Muscle of back (tissue), 11 donors: ENCODE measurements around the gene UPK3BL1. TPM values are rescaled to one million over a fixed set of nuclear protein-coding genes. Genes with fewer than 3 reads are reported as not detected.
A peak's percentile ranks its signal among the peaks of the same experiment; 100 is the strongest.
"Not testable (repeated sequence)": the region's sequence is repeated elsewhere in the genome, so short reads cannot be mapped to it uniquely, and the experiment has no call there.

Experiments used
- DNase-seq, 3 donors: peaks; one replicate each; pipeline versions ENCODE4 v3.0.0 to v3.0.0-alpha.2; 2013
- polyA plus RNA-seq, 10 donors: library from polyadenylated mRNA; unstranded; fragments of 120-200 nt; gene quantifications; one replicate each; pipeline ENCODE4 v1.2.1, GENCODE V29; 2013; ENCODE audit not compliant: insufficient read length in 10 of 10

The UPK3BL1 gene
- polyA plus RNA-seq, 10 donors = 3.7 to 50.4 (median 10.9) TPM

DNA sequence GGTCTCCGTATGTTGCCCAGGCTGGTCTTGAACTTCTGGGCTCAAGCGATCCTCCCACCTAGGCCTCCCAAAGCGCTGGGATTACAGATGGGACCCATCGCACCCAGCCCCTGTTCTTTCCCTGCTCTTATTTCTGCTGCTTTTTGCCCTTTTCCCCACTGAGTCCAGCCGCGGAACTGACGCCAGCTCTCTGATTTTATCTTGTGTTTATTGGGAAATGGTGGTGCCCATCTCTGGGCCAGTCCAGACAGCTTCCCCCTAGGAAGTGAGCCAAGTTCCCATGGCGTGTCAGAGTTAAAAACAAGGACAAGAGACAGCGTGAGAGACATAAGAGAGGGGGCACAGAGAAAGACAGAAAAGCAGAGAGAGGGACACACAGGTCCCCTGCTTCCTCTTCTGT, 12.0 kb downstream of the UPK3BL1 start:
- not testable (repeated sequence) for DNase-seq

DNA sequence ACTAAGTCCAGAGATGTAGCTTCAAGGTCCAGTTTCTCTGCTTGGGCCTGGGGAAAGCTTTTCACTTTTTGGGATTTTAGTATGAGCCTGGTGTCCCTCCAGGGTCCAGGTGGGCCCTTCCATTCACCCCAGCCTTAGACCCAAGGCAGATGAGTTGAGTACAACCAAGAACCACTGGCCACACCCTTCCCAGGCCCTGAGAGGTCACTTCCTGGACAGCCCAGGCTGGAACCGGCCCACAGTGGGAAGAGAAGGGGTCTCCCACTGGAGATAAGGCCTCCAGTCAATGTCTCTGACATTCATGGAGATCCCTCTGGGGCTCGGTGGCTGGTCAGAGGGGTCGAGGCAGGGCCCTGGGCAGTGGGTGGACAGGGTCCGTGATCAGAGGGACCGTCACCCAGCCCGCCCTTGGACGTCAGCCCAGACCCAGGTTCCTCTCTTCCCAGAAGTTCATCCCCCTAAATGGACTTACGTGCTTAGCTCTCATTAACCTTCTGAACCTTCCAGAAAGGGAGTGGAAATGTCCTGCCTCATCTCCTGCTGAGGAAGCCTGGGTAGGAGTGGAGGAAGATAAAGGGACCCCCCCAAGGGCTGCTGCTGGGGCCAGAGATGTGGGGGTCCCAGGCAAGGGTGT, 15.2 kb downstream of the UPK3BL1 start:
- DNase-seq = not testable (repeated sequence)

DNA sequence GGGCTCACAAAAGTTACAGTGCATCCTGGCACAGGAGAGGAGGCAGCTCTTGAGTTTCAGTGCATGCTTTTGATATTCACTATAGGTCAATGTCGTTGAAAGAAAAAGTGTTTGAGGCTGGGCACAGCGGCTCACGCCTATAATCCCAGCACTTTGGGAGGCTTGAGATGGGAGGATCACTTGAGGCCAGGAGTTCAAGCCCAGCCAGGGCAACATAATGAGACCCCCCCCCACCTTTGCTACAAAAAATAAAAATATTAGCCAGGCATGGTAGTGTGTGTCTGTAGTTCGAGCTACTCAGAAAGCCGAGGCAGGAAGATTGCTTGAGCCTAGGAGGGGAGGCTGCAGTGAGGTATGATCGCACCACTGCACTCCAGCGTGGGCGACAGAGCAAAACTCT, 24.5 kb downstream of the UPK3BL1 start:
- DNase-seq = peak in 1 of 3 donors; percentile 0

DNA sequence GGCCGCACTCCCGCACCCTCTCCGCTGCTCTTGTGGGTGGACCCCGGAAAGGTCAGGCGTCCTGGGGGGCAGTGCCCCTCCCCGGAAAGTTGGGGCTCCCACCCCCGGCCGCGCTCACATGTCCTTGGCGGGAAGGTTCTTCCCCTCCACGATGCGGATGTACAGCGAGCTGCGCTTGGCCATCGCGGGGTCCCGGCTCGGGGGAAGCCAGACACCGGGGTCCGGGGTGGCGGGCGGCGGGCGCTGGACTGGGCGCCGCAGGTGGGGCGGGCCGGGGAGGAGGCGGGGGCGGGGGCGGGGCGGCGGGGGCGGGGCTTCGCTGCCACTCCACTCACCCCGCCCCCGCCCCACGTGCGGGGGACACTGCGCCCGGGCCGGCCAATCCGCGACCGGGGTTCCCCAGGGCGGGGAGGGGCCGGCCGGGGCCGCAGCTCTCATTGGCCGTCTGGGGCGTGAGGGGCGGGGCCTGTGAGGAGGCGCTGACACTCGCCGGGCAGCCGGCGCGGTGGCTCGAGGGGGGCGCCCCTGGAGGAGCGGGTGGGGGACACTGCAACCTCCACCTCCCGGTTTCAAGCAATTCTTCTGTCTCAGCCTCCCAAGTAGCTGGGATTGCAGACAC, 26.0 kb downstream of the UPK3BL1 start, which contains the start of gene RASA4:
Gene RASA4, minus strand, starts transcription at position 250 of the 619 bp plus-strand sequence. Its CDS starts 67 bp downstream, at position 183.
- DNase-seq = peak in 2 of 3 donors; percentile 34 to 46

DNA sequence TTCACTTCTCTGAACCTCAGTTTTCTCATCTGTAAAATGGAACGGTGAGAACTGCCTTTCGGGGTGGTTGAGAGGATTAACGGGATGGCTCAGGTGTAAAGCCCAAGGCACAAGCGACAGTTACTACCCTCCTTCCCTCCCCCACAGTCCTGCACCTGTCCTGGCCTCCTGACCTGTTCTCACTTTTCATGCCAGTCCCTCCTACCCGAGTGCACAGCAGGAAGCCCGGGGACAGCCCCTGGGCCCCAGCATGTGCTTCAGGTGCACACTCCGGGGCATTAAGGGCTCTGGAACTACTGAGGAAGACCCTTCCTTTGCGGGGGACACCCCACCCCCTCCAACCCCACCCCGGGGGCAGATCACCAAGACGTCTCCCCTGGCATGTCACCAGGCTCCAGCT, 26.7 kb downstream of the UPK3BL1 start:
- not testable (repeated sequence) for DNase-seq

DNA sequence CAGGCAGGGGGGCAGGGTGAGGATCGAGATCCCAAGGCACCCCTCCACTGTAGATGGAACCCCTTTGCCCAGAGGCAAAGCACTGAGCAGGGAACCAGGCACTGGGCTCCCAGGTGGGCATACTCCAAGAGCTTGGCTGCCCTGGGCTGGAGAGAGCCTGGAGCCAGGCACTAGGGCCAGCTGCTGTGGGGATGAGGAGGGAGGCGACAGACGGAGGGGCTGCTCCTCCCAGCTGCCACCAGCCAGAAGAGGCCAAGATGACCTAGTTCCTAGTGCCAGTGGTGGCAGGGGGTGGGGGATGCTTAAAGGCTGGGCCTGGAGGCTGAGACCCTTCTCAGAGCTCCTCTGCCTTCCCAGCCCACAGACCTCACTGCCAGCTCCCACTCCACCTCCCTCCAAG, 27.7 kb downstream of the UPK3BL1 start:
- DNase-seq = not testable (repeated sequence)

DNA sequence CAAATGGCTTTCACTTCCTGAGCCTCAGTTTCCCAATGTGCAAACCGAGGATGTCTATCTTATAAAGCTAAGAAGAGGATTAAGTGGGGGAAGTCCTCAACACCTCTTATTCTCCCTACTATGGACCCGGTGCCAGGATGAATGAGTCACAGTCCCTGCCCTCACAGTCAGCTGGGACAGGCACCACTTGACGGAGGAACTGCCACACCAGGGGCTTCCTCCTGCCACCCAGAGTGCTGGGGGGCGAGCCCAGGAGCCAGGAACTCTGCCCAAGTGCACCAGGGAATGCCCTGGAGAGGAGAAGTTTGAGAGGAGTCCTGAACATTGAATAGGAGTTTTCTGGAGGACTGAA, 28.3 kb downstream of the UPK3BL1 start:
- not testable (repeated sequence) for DNase-seq

DNA sequence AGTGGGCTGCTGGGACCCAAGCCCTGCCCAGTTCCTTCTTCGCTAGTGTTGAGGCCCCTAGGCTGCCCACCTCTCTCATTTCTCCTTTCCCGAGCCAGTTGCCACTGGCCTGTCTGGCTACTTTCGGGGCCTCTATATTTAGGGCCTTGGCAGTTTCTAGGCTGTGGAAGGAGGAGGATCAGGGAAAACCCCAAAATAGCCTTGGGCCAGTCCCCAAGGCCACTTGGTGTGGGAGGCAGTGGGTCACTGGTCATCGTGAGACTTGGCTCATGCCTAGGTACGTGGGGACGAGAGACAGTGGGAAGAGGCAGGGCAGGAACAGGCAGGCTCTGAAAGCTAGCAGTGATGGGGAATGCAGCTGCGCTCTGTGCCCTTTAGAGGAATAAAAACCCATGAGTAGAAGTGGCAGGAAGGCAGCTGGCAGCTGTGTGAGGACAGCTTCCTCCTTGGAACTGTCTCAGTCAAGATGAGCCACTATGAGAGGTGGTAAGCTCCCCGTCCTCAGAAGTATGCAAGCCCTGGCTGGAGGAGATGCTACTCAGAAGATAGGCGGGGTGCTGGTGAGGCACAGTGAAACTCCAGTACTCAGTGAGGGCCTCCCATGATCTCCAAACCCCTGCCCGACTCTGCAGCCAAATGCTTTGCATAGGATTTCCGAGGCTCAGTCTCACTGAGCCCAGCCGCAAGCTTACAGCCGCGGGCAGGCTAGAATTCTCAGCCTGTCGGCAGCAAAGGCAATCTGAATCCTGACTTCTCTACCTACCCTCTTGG, 28.8 kb downstream of the UPK3BL1 start:
- DNase-seq = not testable (repeated sequence)

DNA sequence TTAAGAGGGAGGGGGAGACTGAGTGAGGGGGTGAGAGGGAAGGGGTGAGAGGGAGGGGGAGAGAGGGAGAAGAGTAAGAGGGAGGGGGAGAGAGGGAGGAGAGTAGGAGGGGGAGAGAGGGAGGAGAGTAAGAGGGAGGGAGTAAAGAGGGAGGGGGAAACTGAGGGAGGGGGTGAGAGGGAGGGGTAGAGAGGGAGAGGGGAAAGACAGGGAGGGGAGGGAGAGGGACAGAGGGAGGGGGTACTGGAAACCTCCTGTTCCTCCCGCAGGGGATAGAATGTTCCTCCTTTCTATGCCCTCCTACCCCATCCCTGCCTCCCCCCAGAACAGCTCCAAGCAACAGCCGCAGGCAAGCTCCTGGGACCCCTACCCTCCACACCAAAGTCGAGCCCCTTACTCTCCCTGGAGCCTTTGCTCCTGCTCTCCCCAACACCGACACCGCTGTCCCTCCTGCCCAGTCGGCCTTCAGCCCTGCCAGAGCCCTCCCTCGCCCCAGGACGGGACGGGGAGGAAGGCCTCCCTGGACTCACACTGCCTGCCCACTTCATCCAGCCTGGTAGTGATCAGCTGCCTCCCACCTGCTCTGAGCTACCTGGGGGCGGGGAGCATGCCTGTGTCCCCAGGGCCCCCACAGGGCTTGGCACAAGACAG, 30.8 kb downstream of the UPK3BL1 start:
- DNase-seq = peak in 2 of 3 donors; percentile 38 to 69

DNA sequence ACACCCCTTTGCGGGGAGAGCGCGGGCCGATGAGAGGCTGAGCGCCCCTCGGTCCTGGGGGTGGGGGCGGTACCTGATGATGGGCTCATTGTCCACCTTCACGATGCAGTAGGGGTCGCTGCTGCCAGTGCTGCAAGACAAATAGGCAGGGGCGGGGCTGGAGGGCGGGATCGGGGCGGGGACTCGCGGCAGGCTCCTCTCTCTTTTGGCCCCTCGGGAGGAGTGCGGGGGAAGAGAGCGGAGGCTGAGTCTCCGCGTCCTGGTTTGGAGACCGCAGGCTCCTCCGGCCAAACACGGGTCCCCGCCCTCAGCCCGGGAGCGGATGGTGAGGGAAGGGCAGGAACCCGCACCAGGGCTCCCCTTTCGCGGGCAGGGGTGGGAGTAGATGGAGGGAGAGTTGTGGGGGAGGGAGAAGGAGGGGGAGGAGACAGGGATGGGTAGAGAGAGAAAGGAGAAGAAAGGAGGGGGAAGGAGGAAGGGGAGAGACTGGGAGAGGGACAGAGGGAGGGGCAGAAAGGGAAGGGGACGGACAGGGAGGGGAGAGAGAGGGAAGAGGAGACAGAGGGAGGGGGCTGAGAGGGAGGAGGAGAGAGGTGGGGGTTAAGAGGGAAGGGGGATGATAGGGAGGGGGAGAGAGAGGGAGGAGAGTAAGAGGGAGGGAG, 31.4 kb downstream of the UPK3BL1 start:
- not testable (repeated sequence) for DNase-seq

DNA sequence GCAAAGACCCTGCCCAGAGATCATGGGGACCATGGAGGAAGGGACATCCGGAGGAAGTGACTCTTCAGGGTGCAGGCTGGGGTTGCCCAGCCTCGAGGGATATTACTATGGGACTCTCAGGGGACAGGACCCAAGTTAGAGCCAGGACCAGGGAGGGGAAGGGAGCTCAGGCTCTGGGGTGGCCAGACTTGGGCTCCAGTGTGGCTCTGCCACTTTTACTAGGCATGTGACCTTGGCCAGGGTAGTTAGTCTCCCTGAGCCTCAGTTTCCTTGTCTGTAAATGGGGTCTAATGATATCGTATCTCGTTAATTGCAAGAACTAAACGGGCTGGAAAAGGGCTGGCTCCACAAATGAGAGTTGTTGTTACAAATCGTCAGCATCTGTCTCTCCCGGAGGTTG, 32.1 kb downstream of the UPK3BL1 start:
- DNase-seq = not testable (repeated sequence)

DNA sequence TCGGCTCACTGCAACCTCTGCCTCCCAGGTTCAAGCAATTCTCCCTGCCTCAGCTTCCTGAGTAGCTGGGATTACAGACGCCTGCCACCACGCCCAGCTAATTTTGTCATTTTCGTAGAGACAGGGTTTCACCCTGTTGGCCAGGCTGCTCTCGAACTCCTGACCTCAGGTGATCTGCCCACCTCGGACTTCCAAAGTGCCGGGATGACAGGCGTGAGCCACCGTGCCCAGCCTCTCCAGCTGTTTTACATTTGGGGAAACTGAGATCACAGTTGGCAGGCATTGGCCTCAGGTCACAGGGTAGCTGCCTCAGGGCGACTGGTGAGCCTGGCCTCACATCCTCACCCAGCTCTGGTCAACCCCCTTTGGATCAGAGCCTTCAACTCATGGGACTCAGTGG, 32.9 kb downstream of the UPK3BL1 start:
- DNase-seq = not testable (repeated sequence)

DNA sequence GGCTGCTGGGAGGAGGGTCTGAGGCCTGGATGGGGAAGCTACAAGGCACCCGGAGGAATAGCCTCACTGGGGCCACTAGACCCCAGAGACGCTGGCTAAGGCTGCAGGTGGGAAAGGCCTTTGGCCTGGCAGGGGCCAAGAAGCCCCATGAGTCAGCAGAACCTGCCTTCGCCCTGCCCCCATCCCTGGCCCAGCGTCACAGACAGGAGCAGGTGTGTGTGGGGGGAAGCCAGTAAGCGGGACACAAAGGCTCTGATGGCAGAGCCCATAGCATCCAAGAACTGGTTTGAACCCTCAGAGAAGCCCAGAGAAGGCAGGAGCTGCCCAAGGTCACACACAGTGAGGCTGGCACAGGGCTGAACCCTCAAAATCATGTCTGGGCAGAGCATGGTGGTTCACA, 35.7 kb downstream of the UPK3BL1 start:
- DNase-seq = not testable (repeated sequence)

DNA sequence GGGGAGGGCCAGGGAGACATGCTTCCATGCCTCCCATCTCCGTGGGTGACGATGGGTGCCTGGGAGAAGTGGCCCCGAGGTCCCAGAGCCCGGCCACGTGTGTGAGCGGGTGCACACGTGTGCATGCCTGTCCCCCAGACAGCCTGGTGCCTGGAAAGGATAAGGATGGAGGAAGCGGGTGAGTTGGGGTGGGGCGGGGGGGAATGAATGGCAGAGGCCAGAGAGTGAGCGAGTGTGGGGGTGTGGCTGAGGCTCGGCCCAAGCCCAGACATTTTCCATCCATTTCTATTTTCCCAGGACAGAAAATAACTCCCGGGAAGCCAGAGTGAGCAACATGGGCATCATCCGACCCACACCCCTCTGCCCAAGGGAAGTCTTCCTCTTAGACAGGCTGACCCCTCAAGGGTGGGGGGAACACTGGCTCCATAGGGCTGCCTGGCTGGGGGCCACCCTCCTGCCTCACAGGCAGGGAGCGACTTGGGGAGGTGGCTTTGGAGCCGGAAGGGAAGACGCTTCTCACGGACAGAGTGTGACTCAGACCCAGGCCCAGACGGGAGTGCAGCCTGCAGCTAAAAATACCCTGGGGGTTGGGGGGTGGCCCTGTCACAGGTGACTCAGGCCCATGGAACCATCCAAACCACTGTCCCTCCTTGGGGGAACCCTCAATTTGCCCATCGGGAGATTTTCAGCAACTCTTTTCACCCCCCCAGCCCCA, 38.0 kb downstream of the UPK3BL1 start:
- not testable (repeated sequence) for DNase-seq

DNA sequence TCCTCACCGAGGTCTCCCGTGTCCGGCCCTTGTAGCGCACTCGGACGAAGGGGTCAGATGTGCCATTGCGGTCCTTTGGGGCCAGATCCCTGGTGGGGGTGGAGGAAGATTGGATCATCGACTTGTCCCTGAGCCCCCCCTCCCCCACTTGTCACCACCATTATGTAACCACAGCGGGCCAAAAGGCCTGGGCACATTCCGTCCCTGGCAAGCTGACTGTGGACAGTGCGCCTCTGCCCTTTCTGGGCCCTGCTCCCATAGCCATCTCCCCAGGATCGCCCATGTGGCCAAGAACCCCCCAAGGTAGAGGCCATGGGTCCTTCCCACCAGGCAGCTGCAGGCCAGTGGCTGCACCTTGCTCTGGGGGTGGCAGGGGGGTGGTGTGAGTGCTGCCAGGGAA, 40.3 kb downstream of the UPK3BL1 start:
- not testable (repeated sequence) for DNase-seq

DNA sequence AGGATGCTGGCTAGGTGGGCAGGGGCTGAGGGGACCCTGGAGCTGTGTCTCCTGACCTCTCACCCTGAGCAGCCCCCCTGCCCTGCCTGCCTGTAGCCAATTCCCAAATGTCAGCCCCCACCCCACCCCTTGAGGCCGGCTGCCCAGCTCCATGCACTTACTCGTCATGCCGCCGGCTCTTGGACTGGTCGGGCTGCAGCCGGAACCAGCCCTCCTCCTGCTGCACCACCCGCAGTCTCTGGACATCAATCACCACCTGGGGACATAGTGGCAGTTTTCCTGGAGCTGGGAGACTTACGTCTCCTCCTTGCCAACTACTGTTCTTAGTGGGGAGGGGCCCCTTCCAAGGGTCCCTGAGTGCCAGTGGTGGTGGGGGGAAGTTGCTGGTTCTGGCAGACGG, 42.9 kb downstream of the UPK3BL1 start:
- DNase-seq = not testable (repeated sequence)

DNA sequence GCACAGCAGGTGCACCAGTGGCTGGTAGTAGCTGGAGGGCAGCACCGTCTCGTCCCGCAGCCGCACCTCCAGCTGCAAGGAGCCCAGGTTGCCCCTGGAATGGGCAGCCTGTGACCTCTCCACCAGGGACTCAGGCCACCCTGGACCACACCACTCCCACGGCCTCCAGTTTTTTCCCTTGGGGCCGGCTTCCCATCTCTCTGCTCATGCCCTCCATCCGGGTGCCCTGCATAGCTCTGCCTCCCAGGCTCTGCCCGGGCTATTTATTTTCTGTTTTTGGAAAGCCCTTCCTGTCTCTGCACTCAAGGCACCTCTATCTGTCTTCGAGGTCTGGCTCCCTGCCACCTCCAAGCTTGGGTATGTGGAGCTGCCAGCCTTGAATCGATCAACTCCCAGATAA, 46.6 kb downstream of the UPK3BL1 start:
- DNase-seq = not testable (repeated sequence)

DNA sequence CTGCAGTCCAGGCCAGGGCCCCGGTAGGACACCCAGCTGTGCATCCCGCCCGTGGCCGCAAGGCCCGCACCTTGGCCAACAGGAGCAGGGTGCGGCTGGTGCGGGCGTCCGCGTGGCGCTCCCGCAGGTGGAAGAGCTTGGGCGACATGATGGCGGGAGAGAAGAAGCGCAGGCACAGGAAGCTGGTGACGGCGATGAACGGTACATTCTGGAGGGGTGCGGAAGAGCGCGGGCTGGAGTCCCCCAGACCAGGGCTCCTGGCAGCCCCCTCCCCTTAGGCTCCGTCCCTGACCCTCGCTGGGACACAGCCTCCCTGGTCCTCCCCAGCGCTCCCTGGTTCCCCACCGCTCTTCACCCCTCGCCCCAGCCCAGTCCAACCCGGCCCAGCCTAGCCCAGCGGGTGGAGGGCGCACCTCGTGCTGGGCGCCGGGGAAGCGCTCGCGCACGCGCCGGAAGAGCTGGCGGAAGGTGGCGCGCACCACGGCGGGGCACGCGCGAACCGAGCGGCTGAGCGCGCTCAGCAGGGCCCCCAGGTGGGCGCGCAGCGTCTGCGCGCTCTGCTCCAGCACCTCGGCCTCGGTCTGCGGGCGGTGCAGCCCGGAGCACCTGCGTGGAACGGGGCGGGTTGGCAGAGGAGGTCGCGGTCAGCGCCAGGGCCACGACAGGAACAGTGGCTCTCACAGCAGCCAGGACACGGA, 48.8 kb downstream of the UPK3BL1 start:
- not testable (repeated sequence) for DNase-seq

DNA sequence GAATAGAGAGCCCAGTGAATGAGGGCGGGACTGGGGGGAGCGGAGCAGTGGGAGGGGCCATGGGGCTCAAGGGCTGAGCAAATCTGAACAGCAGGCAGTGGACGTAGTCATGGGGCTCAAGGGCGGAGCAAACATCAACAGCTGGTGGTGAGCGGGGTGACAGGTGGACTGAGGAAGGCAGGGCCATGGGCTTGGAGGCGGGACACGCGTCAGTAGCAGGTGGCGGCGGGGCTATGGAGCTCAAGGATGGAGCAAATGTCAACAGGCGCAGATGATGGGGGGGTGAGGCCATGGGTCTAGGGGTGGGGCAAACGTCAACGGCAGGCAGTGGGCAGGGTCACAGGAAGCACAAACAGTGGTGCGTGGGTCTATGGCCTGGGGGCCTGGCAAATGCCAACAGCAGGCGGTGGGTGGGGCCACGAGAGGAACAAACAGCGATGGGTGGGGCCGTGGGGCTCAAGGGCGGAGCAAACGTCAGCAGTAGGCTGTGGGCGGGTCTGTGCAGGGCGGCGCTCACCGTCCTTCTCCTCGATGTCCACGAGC, 50.0 kb downstream of the UPK3BL1 start:
- DNase-seq = not testable (repeated sequence)

DNA sequence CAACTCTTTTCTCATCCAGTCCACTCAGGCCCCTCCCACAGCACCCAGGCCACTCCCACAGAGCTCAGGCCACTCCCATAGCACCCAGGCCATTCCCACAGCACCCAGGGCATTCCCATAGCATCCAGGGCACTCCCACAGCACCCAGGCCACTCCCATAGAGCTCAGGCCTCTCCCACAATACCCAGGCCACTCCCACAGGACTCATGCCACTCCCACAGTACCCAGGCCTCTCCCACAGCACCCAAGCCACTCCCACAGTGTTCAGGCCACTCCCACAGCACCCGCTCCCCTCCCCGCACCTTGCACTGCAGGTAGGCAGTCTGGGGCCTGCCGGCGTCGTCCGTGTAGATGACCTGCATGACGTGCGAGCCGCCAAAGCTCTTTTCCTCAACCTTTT, 52.7 kb downstream of the UPK3BL1 start:
- DNase-seq = not testable (repeated sequence)
